Activated CD4-positive, alpha-beta T cell treated with anti-CD3 and anti-CD28 coated beads, Interleukin-2, amount 50 U/mL, for 24 hours (primary cell): ENCODE measurements around the gene THBS2.
"Not testable (repeated sequence)": the region's sequence is repeated elsewhere in the genome, so short reads cannot be mapped to it uniquely, and the experiment has no call there.

ENCODE experiments used
- DNase-seq, 2 donors: peaks; one replicate each; pipeline ENCODE4 v3.0.0-alpha.2; 2020; ENCODE audit warnings: low read depth in 1 of 2, low spot score in 1 of 2

THBS2 gene

GRCh38 chr6:169273511-169273910 lies 19.9 kb upstream of the THBS2 start:
- no peak for DNase-seq

GRCh38 chr6:169271877-169272216 lies 18.2 kb upstream of the THBS2 start:
- DNase-seq, result no peak

GRCh38 chr6:169271158-169271876 lies 17.7 kb upstream of the THBS2 start:
- DNase-seq, result no peak

- not testable (repeated sequence) for DNase-seq
These were observed 16.4 kb upstream of the THBS2 start for GRCh38 chr6:169270077-169270380.

- no peak for DNase-seq
These were observed 15.8 kb upstream of the THBS2 start for GRCh38 chr6:169269180-169270076.

GRCh38 chr6:169268276-169268675 lies 14.6 kb upstream of the THBS2 start:
- no peak for DNase-seq

GRCh38 chr6:169266746-169267591 lies 13.3 kb upstream of the THBS2 start:
- no peak for DNase-seq

GRCh38 chr6:169266261-169266660 lies 12.6 kb upstream of the THBS2 start:
- no peak for DNase-seq

- DNase-seq, result no peak
These were observed 12.0 kb upstream of the THBS2 start for GRCh38 chr6:169265486-169266131.

GRCh38 chr6:169263836-169264608 lies 10.4 kb upstream of the THBS2 start:
- DNase-seq, result no peak

GRCh38 chr6:169263374-169263773 lies 9.7 kb upstream of the THBS2 start:
- DNase-seq, result no peak

GRCh38 chr6:169262602-169263001 lies 9.0 kb upstream of the THBS2 start:
- DNase-seq, result not testable (repeated sequence)

- DNase-seq, result no peak
These were observed 2.9 kb upstream of the THBS2 start for GRCh38 chr6:169256518-169256917.

- DNase-seq, result no peak
These were observed 2.4 kb upstream of the THBS2 start for GRCh38 chr6:169256061-169256460.

- DNase-seq, result no peak
These were observed 2.0 kb upstream of the THBS2 start for GRCh38 chr6:169255643-169256042.

- no peak for DNase-seq
These were observed 1.0 kb upstream of the THBS2 start for GRCh38 chr6:169254456-169255316.

- DNase-seq, result no peak
These were observed 999 bp downstream of the THBS2 start for GRCh38 chr6:169252505-169253189.

GRCh38 chr6:169251822-169252504 lies 1.7 kb downstream of the THBS2 start:
- DNase-seq, result no peak
